ENCODE data around the gene COL4A2. TPM values are rescaled to one million over a fixed set of nuclear protein-coding genes. Genes with fewer than 3 reads are reported as not detected.

COL4A2 gene
- polyA plus RNA-seq, 4 donors, result 473 to 603 (median 479) TPM

GRCh38 chr13:110396913-110397381 lies 89.9 kb downstream of the COL4A2 start:
- no peak for DNase-seq (ENCODE audit: low read depth in 4 of 4, low spot score in 3 of 4)

GRCh38 chr13:110397436-110398115 lies 90.5 kb downstream of the COL4A2 start:
- DNase-seq (ENCODE audit: low read depth in 4 of 4, low spot score in 3 of 4), result no peak

DNA sequence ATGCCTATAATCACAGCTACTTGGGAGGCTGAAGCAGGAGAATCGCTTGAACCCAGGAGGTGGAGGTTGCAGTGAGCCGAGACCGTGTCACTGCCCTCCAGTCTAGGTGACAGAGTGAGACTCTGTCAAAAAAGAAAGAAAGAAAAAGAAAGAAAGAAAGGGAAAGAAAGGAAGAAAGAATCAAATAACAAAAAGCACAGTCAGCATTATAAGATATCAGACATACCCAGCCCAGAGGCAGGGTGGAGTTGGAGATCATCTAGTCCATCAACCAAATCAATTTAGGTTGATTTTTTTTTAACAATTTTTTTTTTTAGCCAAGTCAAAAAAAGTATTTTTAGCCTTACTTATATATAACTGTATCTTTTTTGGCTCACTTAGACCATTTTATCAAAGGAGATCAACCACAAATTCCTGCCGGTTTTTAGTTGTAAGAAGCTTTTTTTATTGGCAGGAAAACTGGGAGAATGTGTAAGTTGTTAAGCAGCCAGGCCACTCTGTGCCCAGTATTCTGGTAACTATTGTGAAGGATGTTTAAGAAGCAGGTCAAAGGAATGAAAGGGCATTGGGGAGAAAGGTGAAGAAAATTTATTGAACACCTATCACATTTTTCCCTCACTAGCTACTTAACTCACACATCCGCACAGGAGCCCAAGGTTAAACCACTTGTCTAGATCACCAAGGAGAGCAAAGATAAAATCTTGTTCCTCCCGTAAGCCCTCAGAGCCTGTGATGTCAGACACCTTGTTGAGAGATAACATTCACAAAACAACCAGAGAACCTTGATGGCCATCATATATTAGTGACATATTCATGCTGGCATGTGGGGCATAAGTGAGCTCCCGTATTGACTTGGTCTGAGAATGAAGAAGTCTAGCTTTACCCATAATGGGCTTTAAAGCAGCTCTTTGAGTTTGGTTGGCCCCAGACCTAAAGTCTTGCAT lies 91.8 kb downstream of the COL4A2 start:
- DNase-seq (ENCODE audit: low read depth in 4 of 4, low spot score in 3 of 4), result no peak

GRCh38 chr13:110399801-110400200 lies 92.7 kb downstream of the COL4A2 start:
- DNase-seq (ENCODE audit: low read depth in 4 of 4, low spot score in 3 of 4), result no peak

- DNase-seq (ENCODE audit: low read depth in 4 of 4, low spot score in 3 of 4), result no peak
These were observed 93.9 kb downstream of the COL4A2 start for GRCh38 chr13:110400786-110401533.

DNA sequence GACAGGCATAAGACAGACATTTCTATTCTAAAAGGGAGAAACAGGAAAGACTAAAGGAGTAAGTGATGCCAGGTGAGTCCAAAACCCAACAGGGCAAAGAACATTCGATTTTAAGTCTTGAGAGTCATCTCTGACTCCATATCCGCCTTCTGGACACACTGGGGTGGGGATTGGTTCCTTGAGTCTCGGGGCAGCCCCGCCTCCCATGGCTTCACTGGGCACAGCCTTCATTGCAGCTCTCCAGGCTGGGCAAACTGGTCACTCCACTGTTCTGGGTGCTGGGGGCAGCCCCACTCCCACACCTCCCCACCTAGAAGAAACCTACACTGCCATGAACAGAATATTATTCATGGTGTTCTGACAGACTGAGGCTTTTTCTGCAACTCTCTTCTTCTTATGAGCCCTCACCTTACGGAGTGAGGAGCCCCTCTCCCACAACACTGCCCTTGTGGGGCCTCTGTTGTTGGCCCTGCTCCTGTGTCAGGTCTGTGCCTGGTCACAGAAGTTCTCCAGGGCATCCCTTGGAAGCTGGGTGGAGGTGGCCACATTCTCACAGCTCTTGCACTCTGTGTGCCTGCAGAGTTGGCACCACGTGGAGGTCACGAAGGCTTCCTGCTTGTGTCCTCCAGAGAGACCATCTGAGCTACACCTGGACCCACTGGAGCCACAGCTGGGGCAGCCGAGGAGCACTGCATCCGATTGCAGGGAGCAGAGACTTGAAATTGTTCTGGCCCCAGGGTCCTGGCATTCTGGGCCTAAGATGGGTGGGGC lies 95.4 kb downstream of the COL4A2 start:
- DNase-seq (ENCODE audit: low read depth in 4 of 4, low spot score in 3 of 4), result no peak

GRCh38 chr13:110403315-110403714 lies 96.2 kb downstream of the COL4A2 start:
- DNase-seq (ENCODE audit: low read depth in 4 of 4, low spot score in 3 of 4), result no peak

GRCh38 chr13:110403721-110404120 lies 96.6 kb downstream of the COL4A2 start:
- DNase-seq (ENCODE audit: low read depth in 4 of 4, low spot score in 3 of 4), result no peak

DNA sequence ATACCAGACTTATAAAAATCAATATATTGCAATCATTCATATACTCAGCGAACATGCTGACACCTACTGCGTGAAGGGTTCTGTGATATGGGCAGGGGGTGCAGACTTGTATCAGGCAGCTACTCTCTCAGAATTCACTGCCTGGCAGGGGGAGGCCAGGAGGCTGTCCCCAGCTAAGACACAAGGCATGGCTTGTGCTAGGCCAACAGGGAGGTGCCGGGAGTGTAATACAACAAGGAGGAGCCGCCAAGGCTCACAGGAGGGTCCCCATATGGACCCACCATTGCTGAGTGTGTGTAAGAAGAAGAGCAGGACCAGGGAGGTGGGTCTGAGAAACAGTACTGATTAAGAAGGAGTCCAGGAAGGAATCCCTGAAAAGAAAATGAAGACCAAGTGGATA lies 97.2 kb downstream of the COL4A2 start:
- no peak for DNase-seq (ENCODE audit: low read depth in 4 of 4, low spot score in 3 of 4)

DNA sequence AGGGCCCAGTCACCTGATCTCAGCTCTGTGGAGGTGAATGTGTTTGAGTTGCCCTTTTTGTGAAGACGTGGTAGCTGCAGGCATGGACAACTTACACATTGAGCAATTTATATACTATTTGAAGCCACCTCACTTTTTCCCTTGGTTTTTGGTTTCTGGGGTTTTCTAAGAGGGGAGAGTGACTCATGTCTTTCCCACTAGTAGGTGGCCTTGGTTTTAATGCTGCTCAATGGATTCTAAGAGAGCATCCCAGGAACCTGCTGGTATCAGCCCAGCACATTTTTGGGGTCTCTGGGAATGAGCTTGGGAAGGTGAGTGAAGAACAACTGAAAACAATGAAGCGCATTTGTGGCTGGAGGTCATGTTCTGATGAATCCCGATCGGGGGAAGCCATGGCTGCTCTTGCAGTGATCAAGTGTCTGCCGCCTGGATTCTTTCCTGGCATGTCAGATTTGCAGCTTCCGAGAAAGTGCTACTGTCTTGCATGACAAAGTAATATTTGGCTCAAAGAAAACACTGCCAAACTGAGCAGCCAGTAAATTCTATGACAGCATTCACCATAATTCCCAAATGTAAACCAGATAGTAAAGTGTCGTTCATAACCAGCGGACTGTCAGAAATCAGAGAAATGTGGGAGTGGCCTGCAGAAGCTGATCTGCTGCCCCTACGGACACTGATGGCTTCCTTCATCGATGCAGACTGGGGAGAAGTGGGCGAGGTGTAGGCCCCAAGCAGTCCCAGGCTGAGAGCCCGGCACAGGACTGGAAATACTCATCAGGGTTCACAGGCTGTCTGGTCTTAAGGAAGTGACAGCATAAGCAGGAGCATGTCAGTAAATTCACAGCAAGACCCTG lies 98.7 kb downstream of the COL4A2 start:
- no peak for DNase-seq (ENCODE audit: low read depth in 4 of 4, low spot score in 3 of 4)

DNA sequence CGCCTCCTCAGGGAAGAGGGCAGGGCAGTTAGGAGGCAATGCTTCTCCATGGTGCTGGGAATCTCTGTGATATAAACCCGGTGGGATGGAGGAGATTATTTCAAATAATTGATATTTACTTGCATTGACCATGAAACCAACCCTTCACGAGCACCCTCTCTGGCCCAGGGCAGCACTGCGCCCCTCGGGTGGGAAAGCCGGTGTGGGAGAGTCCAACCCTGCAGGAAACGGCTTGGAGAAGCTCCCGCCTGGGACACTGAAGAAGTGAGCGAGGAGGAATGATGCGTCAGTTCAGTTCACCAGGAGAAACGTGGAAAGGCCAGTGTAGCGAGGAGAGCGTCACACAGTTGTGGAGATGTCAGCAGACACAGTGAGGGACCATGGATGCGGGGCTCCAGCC lies 99.9 kb downstream of the COL4A2 start:
- DNase-seq (ENCODE audit: low read depth in 4 of 4, low spot score in 3 of 4), result no peak

DNA sequence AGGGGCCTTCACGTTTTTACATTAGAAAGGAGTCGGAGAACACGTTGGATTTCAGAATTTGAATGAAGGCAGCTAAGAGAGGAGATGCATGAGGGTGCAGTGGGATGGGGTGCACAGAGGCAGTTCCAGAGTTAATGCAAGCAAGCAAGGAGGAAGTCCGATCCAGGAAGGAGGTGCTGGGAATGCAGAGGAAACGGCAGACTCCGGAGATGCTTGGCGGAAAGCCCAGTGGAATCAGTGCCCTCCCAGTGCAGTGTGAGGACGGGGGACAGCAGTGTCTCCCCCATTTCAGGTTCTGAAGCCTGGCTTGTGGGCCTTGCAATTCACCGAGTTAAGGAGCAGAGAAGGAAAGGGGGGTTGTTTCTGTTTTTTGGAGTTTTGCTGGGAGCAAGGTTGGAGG lies 100.4 kb downstream of the COL4A2 start:
- no peak for DNase-seq (ENCODE audit: low read depth in 4 of 4, low spot score in 3 of 4)

DNA sequence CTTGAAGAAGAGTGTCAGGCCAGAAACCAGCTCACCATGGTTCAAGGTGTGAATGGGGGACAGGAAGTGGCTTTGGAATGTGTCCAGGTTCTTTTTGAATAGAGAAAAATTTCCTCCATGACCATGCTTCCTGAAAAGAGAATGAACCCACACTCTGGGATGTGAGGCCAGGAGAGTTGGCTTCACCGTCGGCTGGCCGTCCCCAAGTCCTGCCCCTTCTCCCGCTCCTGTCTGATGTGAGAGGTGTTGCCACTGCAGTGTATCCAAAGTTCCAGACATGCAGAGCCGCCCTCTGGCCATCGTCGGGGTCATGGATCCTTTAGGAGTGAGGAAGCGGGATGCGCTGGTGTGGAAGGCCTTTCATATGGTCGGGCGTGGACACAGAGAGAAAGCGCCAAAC lies 101.2 kb downstream of the COL4A2 start:
- DNase-seq (ENCODE audit: low read depth in 4 of 4, low spot score in 3 of 4), result no peak

DNA sequence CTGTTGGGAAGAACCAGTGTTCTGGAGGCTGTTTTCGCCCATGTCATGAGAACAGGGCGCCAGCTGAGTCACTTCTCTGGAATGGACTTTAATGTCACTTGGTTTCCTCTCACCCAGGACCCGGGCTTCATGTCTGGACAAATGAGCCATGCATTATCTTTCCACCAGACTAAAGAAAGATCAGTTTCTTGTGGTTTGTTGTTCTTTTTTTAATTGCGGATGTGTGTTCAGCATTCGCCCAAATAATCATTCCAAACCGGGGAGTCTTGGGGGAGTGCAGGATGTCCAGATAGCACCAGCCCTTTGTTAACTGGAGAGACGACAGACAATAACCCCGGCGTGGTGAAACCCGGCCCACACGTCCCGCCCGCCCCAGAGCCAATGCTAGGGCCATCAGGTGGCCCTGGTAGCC lies 102.5 kb downstream of the COL4A2 start:
- no peak for DNase-seq (ENCODE audit: low read depth in 4 of 4, low spot score in 3 of 4)

DNA sequence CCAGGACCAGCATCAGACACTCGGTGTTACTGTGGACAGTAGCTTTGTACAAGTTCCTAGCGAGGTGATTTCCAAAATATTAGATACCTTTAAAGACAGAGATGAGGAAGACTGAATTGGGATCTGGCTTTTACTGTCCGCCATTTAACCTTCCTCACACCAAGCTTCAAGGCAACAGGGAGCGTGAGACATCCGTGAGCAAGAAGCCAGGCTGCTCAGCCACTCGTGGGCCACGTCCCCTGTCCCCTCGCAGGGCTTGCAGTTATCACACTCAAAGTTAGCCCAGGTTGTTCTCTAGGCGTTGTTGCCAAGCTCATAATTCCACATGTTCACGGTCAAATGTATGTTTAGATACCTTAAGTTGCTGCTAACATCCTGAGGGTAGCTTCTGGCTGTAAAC lies 102.9 kb downstream of the COL4A2 start:
- no peak for DNase-seq (ENCODE audit: low read depth in 4 of 4, low spot score in 3 of 4)

DNA sequence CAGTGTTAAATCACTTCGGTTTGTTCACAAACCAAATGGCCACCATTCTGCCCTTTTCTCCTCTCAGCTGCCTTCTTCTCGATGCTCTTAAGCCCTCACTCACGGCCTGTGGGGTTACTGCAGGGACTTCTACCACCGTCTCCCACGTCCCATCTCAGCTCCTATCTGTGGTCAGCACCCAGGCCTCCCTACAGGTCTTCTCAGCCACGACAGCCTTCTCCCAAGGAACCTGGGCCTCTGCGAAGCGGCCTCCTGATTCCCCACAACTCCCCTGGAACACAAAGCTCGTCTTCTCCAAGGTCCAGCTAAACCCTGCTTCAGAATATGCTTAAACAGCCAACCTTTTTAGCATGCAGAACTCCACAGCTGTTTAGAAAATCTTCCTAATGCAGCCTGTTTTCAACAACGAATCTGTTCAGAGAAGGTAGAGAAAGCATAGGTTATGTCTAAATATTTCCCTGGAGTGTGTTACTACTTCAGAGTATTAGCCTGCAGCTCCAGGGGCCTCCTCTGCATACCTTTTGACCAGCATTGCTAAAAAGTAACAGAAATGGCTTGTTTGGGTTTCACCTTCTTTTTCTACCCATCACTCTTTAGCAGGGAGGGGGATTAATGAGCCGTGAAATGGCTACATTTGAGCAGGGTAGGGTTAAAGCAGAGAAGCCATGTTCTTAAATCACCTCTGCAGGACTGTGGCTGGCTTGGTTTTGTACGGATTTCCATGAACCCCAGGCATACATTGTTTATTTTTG lies 104.0 kb downstream of the COL4A2 start:
- DNase-seq (ENCODE audit: low read depth in 4 of 4, low spot score in 3 of 4), result peak in 2 of 4 donors; percentile 81 to 82

- no peak for DNase-seq (ENCODE audit: low read depth in 4 of 4, low spot score in 3 of 4)
These were observed 104.6 kb downstream of the COL4A2 start for GRCh38 chr13:110411688-110412059.

DNA sequence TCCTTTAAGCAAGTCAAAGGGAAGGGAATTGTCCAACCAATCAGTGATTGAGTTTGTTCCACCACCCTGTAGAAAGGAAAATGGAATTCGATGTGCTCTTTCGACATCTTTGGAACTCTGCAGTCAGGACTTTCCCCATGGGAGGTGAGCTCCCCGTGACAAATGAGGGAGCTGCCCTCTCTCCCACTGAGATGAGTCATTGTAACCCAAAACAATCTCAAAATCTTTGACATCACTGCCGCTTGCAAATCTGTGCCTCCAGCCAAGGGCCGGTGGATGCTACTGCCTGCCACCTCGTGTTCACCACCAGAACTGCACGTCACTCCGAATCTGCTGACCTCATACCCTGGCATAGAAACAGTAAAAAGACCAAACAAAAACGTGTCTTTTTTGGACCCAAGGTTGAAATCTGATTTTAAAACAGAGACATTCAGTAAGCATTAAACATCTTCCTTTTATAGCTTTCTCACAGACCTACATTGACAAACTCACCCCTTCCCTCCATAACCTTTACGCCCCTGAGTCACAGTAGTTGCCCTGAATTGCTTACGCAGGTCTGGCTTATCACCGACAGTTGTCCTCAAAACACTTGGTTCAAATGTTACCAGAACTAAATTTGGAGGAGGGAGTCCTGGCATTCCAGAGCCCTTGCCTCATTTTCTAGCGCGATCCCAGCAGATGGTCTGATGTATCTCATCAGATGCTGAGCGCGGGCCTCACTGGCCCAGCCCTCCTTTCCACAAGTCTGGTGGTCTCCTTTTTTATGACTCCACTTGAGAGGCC lies 105.2 kb downstream of the COL4A2 start:
- peak; percentile 73 to 77 (median 76) for DNase-seq (ENCODE audit: low read depth in 4 of 4, low spot score in 3 of 4)

All from right renal pelvis (tissue), 4 donors.